Suprapubic skin (tissue), 4 donors: ENCODE results near the gene KCNG2. TPM values are rescaled to one million over a fixed set of nuclear protein-coding genes. Genes with fewer than 3 reads are reported as not detected.

Experiments
- DNase-seq, 2 donors: peaks; one replicate each; pipeline ENCODE4 v3.0.0-alpha.2; 2019; ENCODE audit warnings: low spot score in 2 of 2
- H3K27ac ChIP-seq: fragments of 200-600 bp; sonication (generic); one replicate; pipeline ENCODE4 v1.5.1; 2019
- H3K27me3 ChIP-seq: fragments of 200-600 bp; sonication (generic); one replicate; pipeline ENCODE4 v1.5.1; 2019
- H3K36me3 ChIP-seq: fragments of 200-600 bp; sonication (generic); one replicate; pipeline ENCODE4 v1.5.1; 2019
- H3K4me1 ChIP-seq: fragments of 200-600 bp; sonication (generic); one replicate; pipeline ENCODE4 v1.5.1; 2019
- H3K4me3 ChIP-seq: fragments of 200-600 bp; sonication (generic); one replicate; pipeline ENCODE4 v1.5.1; 2019; ENCODE audit warnings: mild to moderate bottlenecking
- H3K9me3 ChIP-seq: fragments of 200-600 bp; sonication (generic); one replicate; pipeline ENCODE4 v1.5.1; 2019
- CTCF ChIP-seq, 2 donors: fragments of 200-600 bp in 1 of 2; fragments of 450-650 bp in 1 of 2; sonication (generic) in 1 of 2; IDR thresholded peaks; one replicate each; pipeline ENCODE4 v1.5.1; 2016 to 2019; ENCODE audit warnings: antibody characterized with exemption in 2 of 2, mild to moderate bottlenecking in 1 of 2, moderate library complexity in 1 of 2
- EP300 ChIP-seq: sonication (generic); formaldehyde crosslinking; IDR thresholded peaks from one replicate; pipeline ENCODE4 v1.6.1; 2017; ENCODE audit warnings: antibody characterized with exemption
- POLR2A ChIP-seq, 2 donors: fragments of 450-650 bp; IDR thresholded peaks; one replicate each; pipeline ENCODE4 v1.6.1; 2017; ENCODE audit warnings: antibody characterized with exemption in 2 of 2, mild to moderate bottlenecking in 2 of 2, moderate library complexity in 2 of 2
- POLR2AphosphoS5 ChIP-seq, 3 donors: sonication (generic); formaldehyde crosslinking; IDR thresholded peaks; one replicate each; pipeline ENCODE4 v1.6.1; 2017; ENCODE audit warnings: antibody characterized with exemption in 3 of 3
- WGBS: methylation state at CpG from one replicate; pipeline ENCODE4 v1.1.5; 2018; 5-methylcytosine and 5-hydroxymethylcytosine counted together
- total RNA-seq, 4 donors: library from RNA; depleted of rRNA; stranded (reverse); fragments of >200 nt; gene quantifications; one replicate each; pipeline ENCODE4 v1.1.0, GENCODE V29; 2016

KCNG2 gene
- total RNA-seq, 4 donors from 2014 or later = not detected

- H3K27ac ChIP-seq = no peak overlapping the region
- no peaks in the 10 kb centered on the region for H3K9me3 ChIP-seq
- TF ChIP-seq POLR2AphosphoS5 (IDR thresholded peaks at IDR 0.05) = no peak
- no peak for TF ChIP-seq CTCF (IDR thresholded peaks at IDR 0.05)
- H3K27me3 ChIP-seq = peaks cover 4% of the 10 kb centered on the region
- H3K36me3 ChIP-seq = no peaks in the 10 kb centered on the region
- 67% methylated on average over 11 of the region's 16 CpGs for WGBS
- DNase-seq = no peak
- no peak overlapping the region for H3K4me3 ChIP-seq
- no peaks in the 10 kb centered on the region for H3K4me1 ChIP-seq
Measured at GRCh38 chr18:79805926-79806487, 8.3 kb downstream of the KCNG2 start.

- no peak for DNase-seq
- Histone ChIP-seq H3K4me1 (no peaks in the 10 kb centered on the region), H3K27ac (no peak overlapping the region), H3K27me3 (no peaks in the 10 kb centered on the region), H3K4me3 (no peak overlapping the region), H3K36me3 (no peaks in the 10 kb centered on the region), H3K9me3 (no peaks in the 10 kb centered on the region)
- TF ChIP-seq POLR2A (IDR thresholded peaks at IDR 0.05) (no peak), EP300 (no peak), CTCF (IDR thresholded peaks at IDR 0.05) (no peak), POLR2AphosphoS5 (IDR thresholded peaks at IDR 0.05) (no peak)
- WGBS = 88% methylated on average over 20 of the region's 43 CpGs
Measured at GRCh38 chr18:79806976-79807841, 9.5 kb downstream of the KCNG2 start.

GRCh38 chr18:79809482-79810192 lies 11.9 kb downstream of the KCNG2 start:
- Histone ChIP-seq H3K27ac (no peak overlapping the region), H3K4me3 (no peak overlapping the region), H3K27me3 (no peaks in the 10 kb centered on the region), H3K9me3 (no peaks in the 10 kb centered on the region), H3K36me3 (no peaks in the 10 kb centered on the region), H3K4me1 (no peaks in the 10 kb centered on the region)
- no peak for DNase-seq
- TF ChIP-seq EP300 (no peak), POLR2AphosphoS5 (IDR thresholded peaks at IDR 0.05) (no peak)
- 93% methylated on average over 39 of the region's 44 CpGs for WGBS

- no peak for TF ChIP-seq POLR2AphosphoS5 (IDR thresholded peaks at IDR 0.05)
- no peak for TF ChIP-seq CTCF (IDR thresholded peaks at IDR 0.05)
- no peak for TF ChIP-seq EP300
- 82% methylated on average over 4 of the region's 4 CpGs for WGBS
- H3K27me3 ChIP-seq = peaks cover 5% of the 10 kb centered on the region
- H3K4me3 ChIP-seq = no peak overlapping the region
- no peaks in the 10 kb centered on the region for H3K36me3 ChIP-seq
- no peak for DNase-seq
- no peaks in the 10 kb centered on the region for H3K9me3 ChIP-seq
- H3K4me1 ChIP-seq = no peaks in the 10 kb centered on the region
- no peak overlapping the region for H3K27ac ChIP-seq
Measured at GRCh38 chr18:79812052-79812451, 14.3 kb downstream of the KCNG2 start.

- no peak overlapping the region for H3K27ac ChIP-seq
- 74% methylated on average over 7 of the region's 7 CpGs for WGBS
- H3K9me3 ChIP-seq = no peaks in the 10 kb centered on the region
- no peak overlapping the region for H3K4me3 ChIP-seq
- H3K36me3 ChIP-seq = no peaks in the 10 kb centered on the region
- no peak for DNase-seq
- peaks cover 18% of the 10 kb centered on the region for H3K27me3 ChIP-seq
- H3K4me1 ChIP-seq = no peaks in the 10 kb centered on the region
- TF ChIP-seq CTCF (IDR thresholded peaks at IDR 0.05) (no peak), EP300 (no peak), POLR2A (IDR thresholded peaks at IDR 0.05) (no peak), POLR2AphosphoS5 (IDR thresholded peaks at IDR 0.05) (no peak)
Measured at GRCh38 chr18:79814373-79814772, 16.6 kb downstream of the KCNG2 start.
